ENCODE measurements around the gene CHMP2B. TPM values are rescaled to one million over a fixed set of nuclear protein-coding genes. Genes with fewer than 3 reads are reported as not detected.

CHMP2B gene
- total RNA-seq, 1 experiment from 2014 or later: 54.3 TPM

DNA sequence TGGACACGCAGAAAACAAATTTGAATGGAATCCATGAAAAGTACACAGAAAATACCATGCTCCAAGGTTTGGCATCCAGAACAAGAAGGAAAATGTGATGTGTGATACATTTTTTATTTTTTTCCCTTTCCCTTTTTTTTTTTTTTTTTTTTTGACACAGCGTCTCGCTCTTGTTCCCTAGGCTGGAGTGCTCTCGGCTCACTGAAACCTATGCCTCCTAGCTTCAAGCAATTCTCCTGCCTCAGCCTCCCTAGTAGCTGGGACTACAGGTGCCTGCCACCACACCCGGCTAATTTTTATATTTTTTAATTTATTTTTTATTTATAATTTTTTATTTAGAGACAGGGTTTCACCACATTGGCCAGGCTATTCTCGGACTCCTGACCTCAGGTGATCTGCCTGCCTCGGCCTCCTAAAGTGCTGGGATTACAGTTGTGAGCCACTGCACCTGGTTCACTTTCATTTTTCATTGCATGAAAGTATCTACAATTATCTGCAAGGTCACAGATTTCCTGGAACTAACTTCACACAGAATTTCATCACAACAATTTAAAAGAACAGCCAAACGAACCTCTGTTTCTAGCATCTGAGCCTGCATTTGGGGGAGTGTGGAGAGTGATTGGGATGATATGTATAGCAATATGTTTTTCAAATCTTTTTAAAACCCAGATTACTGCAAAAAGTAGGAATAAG lies 41.0 kb downstream of the CHMP2B start:
- H3K4me3 ChIP-seq (replicated peaks in 1 of 2; ENCODE audit: low read depth in 1 of 2, low read length in 2 of 2): no peak overlapping the region
- no peaks in the 10 kb centered on the region for H4K20me1 ChIP-seq (ENCODE audit: insufficient read depth)
- no peaks in the 10 kb centered on the region for H3K36me3 ChIP-seq (ENCODE audit: control insufficient read depth in 1 of 2, insufficient read depth in 2 of 2, low read length in 2 of 2)
- H3K4me2 ChIP-seq (ENCODE audit: low read length): no peak overlapping the region
- no peaks in the 10 kb centered on the region for H3K79me2 ChIP-seq (ENCODE audit: insufficient read depth, low read length)
- ChIA-PET RAD21 (ENCODE audit: low non-redundant PET in 1 of 2, low total read pairs in 2 of 2, uncharacterized antibody in 2 of 2, unreplicated experiment in 2 of 2) (no interaction called here), POLR2A (no interaction called here), CTCF (no interaction called here)
- H2AFZ ChIP-seq (ENCODE audit: low read depth, low read length, poor library complexity, severe bottlenecking): no peak overlapping the region
- H3K27ac ChIP-seq (ENCODE audit: low read depth, low read length): no peak overlapping the region
- H3K9me3 ChIP-seq (ENCODE audit: control insufficient read depth in 1 of 2, insufficient read depth in 1 of 2, low read depth in 1 of 2, low read length in 2 of 2): no peaks in the 10 kb centered on the region
- no TSS peak for BruUV-seq (replicated peaks)
- H3K27me3 ChIP-seq (ENCODE audit: insufficient read depth, low read length): no peaks in the 10 kb centered on the region
- TF ChIP-seq, protein P1, sequence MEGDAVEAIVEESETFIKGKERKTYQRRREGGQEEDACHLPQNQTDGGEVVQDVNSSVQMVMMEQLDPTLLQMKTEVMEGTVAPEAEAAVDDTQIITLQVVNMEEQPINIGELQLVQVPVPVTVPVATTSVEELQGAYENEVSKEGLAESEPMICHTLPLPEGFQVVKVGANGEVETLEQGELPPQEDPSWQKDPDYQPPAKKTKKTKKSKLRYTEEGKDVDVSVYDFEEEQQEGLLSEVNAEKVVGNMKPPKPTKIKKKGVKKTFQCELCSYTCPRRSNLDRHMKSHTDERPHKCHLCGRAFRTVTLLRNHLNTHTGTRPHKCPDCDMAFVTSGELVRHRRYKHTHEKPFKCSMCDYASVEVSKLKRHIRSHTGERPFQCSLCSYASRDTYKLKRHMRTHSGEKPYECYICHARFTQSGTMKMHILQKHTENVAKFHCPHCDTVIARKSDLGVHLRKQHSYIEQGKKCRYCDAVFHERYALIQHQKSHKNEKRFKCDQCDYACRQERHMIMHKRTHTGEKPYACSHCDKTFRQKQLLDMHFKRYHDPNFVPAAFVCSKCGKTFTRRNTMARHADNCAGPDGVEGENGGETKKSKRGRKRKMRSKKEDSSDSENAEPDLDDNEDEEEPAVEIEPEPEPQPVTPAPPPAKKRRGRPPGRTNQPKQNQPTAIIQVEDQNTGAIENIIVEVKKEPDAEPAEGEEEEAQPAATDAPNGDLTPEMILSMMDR (IDR thresholded peaks at IDR 0.05 in 2 of 3, conservative IDR thresholded peaks at IDR 0.05 in 1 of 3; ENCODE audit: borderline replicate concordance in 1 of 3, insufficient read depth in 1 of 3, low read depth in 2 of 3, low read length in 2 of 3): no peak
- TF ChIP-seq, protein P2, sequence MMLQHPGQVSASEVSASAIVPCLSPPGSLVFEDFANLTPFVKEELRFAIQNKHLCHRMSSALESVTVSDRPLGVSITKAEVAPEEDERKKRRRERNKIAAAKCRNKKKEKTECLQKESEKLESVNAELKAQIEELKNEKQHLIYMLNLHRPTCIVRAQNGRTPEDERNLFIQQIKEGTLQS (IDR thresholded peaks at IDR 0.05): no peak
- TF ChIP-seq YY1 (IDR thresholded peaks at IDR 0.05; ENCODE audit: extremely low read depth, insufficient replicate concordance, low read depth, low read length) (no peak), POLR2A (IDR thresholded peaks at IDR 0.05; ENCODE audit: borderline replicate concordance, extremely low read depth, insufficient read depth, insufficient read length) (no peak), ZNF274 (IDR thresholded peaks at IDR 0.05; ENCODE audit: low read depth, low read length) (no peak), EGR1 (IDR thresholded peaks at IDR 0.05; ENCODE audit: low read depth) (no peak), ZFX (IDR thresholded peaks at IDR 0.05) (no peak), EZH2phosphoT487 (IDR thresholded peaks at IDR 0.05; ENCODE audit: borderline replicate concordance) (no peak), SRF (IDR thresholded peaks at IDR 0.05; ENCODE audit: low read depth) (no peak), CEBPB (IDR thresholded peaks at IDR 0.05; ENCODE audit: low read depth) (no peak), RAD21 (IDR thresholded peaks at IDR 0.05; ENCODE audit: low read depth) (no peak), POLR2AphosphoS5 (IDR thresholded peaks at IDR 0.05; ENCODE audit: low read depth, low read length) (no peak)
- TF ChIP-seq, protein P3, sequence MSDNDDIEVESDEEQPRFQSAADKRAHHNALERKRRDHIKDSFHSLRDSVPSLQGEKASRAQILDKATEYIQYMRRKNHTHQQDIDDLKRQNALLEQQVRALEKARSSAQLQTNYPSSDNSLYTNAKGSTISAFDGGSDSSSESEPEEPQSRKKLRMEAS (IDR thresholded peaks at IDR 0.05): no peak
- TF ChIP-seq, protein P4, sequence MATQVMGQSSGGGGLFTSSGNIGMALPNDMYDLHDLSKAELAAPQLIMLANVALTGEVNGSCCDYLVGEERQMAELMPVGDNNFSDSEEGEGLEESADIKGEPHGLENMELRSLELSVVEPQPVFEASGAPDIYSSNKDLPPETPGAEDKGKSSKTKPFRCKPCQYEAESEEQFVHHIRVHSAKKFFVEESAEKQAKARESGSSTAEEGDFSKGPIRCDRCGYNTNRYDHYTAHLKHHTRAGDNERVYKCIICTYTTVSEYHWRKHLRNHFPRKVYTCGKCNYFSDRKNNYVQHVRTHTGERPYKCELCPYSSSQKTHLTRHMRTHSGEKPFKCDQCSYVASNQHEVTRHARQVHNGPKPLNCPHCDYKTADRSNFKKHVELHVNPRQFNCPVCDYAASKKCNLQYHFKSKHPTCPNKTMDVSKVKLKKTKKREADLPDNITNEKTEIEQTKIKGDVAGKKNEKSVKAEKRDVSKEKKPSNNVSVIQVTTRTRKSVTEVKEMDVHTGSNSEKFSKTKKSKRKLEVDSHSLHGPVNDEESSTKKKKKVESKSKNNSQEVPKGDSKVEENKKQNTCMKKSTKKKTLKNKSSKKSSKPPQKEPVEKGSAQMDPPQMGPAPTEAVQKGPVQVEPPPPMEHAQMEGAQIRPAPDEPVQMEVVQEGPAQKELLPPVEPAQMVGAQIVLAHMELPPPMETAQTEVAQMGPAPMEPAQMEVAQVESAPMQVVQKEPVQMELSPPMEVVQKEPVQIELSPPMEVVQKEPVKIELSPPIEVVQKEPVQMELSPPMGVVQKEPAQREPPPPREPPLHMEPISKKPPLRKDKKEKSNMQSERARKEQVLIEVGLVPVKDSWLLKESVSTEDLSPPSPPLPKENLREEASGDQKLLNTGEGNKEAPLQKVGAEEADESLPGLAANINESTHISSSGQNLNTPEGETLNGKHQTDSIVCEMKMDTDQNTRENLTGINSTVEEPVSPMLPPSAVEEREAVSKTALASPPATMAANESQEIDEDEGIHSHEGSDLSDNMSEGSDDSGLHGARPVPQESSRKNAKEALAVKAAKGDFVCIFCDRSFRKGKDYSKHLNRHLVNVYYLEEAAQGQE (IDR thresholded peaks at IDR 0.05; ENCODE audit: low read depth): no peak
- H3K9me2 ChIP-seq (ENCODE audit: insufficient read depth): no peaks in the 10 kb centered on the region
- DNase-seq (ENCODE audit: low read depth, low spot score) (no peak), ATAC-seq (no peak)
- intact Hi-C loops (cut with micrococcal nuclease): no loop called here
- no peaks in the 10 kb centered on the region for H3K4me1 ChIP-seq (ENCODE audit: control insufficient read depth in 1 of 2, insufficient read depth in 2 of 2, low read length in 2 of 2)
- H3K9ac ChIP-seq (ENCODE audit: low read length): no peak overlapping the region

All from HCT116 (cell line).